Parathyroid adenoma (tissue), 2 donors: ENCODE data around the gene GRIK2.

ENCODE experiments used
- H2AFZ ChIP-seq: fragments of 300-600 bp; sonication (generic); one replicate; pipeline ENCODE4 v1.7.0; 2017; ENCODE audit warnings: antibody characterized with exemption, mild to moderate bottlenecking
- H3K27ac ChIP-seq: fragments of 300-600 bp; sonication (generic); one replicate; pipeline ENCODE4 v1.7.0; 2017
- H3K27me3 ChIP-seq: fragments of 300-600 bp; sonication (generic); one replicate; pipeline ENCODE4 v1.7.0; 2017; ENCODE audit warnings: low read length; ENCODE audit not compliant: control insufficient read depth, insufficient read depth
- H3K36me3 ChIP-seq: fragments of 300-600 bp; sonication (generic); one replicate; pipeline ENCODE4 v1.7.0; 2017; ENCODE audit warnings: low read length; ENCODE audit not compliant: control insufficient read depth, insufficient read depth
- H3K4me1 ChIP-seq: fragments of 300-600 bp; sonication (generic); one replicate; pipeline ENCODE4 v1.7.0; 2017; ENCODE audit warnings: control low read depth
- H3K4me2 ChIP-seq: fragments of 300-600 bp; sonication (generic); one replicate; pipeline ENCODE4 v1.7.0; 2017; ENCODE audit warnings: low read length
- H3K4me3 ChIP-seq: fragments of 300-600 bp; sonication (generic); one replicate; pipeline ENCODE4 v1.7.0; 2017; ENCODE audit warnings: low read depth, low read length
- H3K79me2 ChIP-seq: fragments of 300-600 bp; sonication (generic); one replicate; pipeline ENCODE4 v1.7.0; 2017; ENCODE audit warnings: control low read depth
- H3K9ac ChIP-seq: fragments of 300-600 bp; sonication (generic); one replicate; pipeline ENCODE4 v1.7.0; 2017; ENCODE audit warnings: mild to moderate bottlenecking
- H3K9me3 ChIP-seq: fragments of 300-600 bp; sonication (generic); one replicate; pipeline ENCODE4 v1.7.0; 2017; ENCODE audit warnings: low read length; ENCODE audit not compliant: control insufficient read depth
- TF ChIP-seq, protein P1 (sequence below): fragments of 300-600 bp; sonication (generic); IDR thresholded peaks from one replicate; pipeline ENCODE4 v1.7.0; 2017; ENCODE audit warnings: antibody characterized with exemption, mild to moderate bottlenecking
- donor health status: primary hyperparathyroidism.

Gene GRIK2

GRCh38 chr6:101502818-101503217 lies 109.3 kb downstream of the GRIK2 start:
- no peaks in the 10 kb centered on the region for H3K36me3 ChIP-seq
- no peak overlapping the region for H3K9ac ChIP-seq
- H2AFZ ChIP-seq: no peak overlapping the region
- TF ChIP-seq, protein P1, sequence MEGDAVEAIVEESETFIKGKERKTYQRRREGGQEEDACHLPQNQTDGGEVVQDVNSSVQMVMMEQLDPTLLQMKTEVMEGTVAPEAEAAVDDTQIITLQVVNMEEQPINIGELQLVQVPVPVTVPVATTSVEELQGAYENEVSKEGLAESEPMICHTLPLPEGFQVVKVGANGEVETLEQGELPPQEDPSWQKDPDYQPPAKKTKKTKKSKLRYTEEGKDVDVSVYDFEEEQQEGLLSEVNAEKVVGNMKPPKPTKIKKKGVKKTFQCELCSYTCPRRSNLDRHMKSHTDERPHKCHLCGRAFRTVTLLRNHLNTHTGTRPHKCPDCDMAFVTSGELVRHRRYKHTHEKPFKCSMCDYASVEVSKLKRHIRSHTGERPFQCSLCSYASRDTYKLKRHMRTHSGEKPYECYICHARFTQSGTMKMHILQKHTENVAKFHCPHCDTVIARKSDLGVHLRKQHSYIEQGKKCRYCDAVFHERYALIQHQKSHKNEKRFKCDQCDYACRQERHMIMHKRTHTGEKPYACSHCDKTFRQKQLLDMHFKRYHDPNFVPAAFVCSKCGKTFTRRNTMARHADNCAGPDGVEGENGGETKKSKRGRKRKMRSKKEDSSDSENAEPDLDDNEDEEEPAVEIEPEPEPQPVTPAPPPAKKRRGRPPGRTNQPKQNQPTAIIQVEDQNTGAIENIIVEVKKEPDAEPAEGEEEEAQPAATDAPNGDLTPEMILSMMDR: no peak
- no peaks in the 10 kb centered on the region for H3K79me2 ChIP-seq
- no peak overlapping the region for H3K4me2 ChIP-seq
- no peaks in the 10 kb centered on the region for H3K27me3 ChIP-seq
- H3K4me3 ChIP-seq: no peak overlapping the region
- no peaks in the 10 kb centered on the region for H3K4me1 ChIP-seq
- H3K9me3 ChIP-seq: no peaks in the 10 kb centered on the region
- no peak overlapping the region for H3K27ac ChIP-seq

DNA sequence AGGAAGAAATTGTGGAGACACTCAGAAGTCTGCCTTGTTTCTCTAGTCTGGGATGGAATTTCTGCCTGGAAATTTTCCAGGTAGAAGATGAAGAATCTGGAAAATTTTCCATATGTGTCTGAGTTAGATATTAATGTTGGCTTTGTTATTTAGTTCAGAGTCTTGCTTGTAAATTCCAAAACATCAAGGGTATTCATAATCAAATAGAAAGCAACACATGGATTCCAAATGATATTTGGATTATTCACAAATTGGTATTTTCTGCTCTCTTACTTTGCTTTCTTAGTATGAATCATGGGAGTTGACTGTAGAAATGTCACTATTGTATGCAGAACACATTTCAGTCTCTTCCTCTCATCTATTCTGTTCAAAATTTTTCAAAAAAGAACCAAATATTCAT lies 116.0 kb downstream of the GRIK2 start:
- Histone ChIP-seq H3K4me3 (no peak overlapping the region), H3K27me3 (no peaks in the 10 kb centered on the region), H3K9me3 (no peaks in the 10 kb centered on the region), H3K79me2 (no peaks in the 10 kb centered on the region), H2AFZ (no peak overlapping the region), H3K4me1 (no peaks in the 10 kb centered on the region), H3K27ac (no peak overlapping the region), H3K36me3 (no peaks in the 10 kb centered on the region), H3K4me2 (no peak overlapping the region), H3K9ac (no peak overlapping the region)
- TF ChIP-seq, protein P1: no peak

- Histone ChIP-seq H3K4me1 (no peaks in the 10 kb centered on the region), H2AFZ (no peak overlapping the region), H3K27ac (no peak overlapping the region), H3K36me3 (no peaks in the 10 kb centered on the region), H3K27me3 (no peaks in the 10 kb centered on the region), H3K4me2 (no peak overlapping the region), H3K79me2 (no peaks in the 10 kb centered on the region), H3K4me3 (no peak overlapping the region), H3K9me3 (no peaks in the 10 kb centered on the region), H3K9ac (no peak overlapping the region)
- TF ChIP-seq, protein P1: no peak
These were observed 119.7 kb downstream of the GRIK2 start for GRCh38 chr6:101513181-101513580.

- no peaks in the 10 kb centered on the region for H3K79me2 ChIP-seq
- H3K4me2 ChIP-seq: no peak overlapping the region
- no peaks in the 10 kb centered on the region for H3K9me3 ChIP-seq
- no peak overlapping the region for H3K4me3 ChIP-seq
- no peak overlapping the region for H2AFZ ChIP-seq
- no peak overlapping the region for H3K9ac ChIP-seq
- TF ChIP-seq, protein P1: no peak
- H3K27me3 ChIP-seq: no peaks in the 10 kb centered on the region
- no peaks in the 10 kb centered on the region for H3K36me3 ChIP-seq
- H3K4me1 ChIP-seq: no peaks in the 10 kb centered on the region
- no peak overlapping the region for H3K27ac ChIP-seq
These were observed 123.1 kb downstream of the GRIK2 start for GRCh38 chr6:101516578-101516977.

DNA sequence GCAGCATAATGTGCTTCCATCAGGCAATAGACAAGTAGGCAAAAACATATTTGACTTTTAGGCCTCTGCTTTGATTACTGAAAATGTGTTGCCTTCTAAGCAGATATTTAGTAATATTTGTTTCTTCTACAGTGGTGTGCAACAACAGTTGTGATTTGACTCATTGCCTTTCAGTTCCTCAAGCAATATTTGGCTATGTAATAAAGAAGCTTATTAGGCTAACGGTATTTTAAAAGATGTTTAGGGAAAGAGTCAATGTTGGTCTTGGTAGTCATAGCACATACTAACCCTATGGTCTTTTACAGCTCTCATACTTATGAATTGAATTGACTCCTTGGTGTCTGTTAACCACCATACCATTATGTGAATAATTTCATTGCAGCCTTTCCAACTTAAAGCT lies 124.1 kb downstream of the GRIK2 start:
- H3K27me3 ChIP-seq: no peaks in the 10 kb centered on the region
- H3K79me2 ChIP-seq: no peaks in the 10 kb centered on the region
- no peaks in the 10 kb centered on the region for H3K36me3 ChIP-seq
- no peak overlapping the region for H2AFZ ChIP-seq
- H3K4me3 ChIP-seq: no peak overlapping the region
- no peaks in the 10 kb centered on the region for H3K4me1 ChIP-seq
- H3K9me3 ChIP-seq: no peaks in the 10 kb centered on the region
- TF ChIP-seq, protein P1: no peak
- H3K4me2 ChIP-seq: no peak overlapping the region
- H3K27ac ChIP-seq: no peak overlapping the region
- no peak overlapping the region for H3K9ac ChIP-seq
